ENCODE measurements around the gene ARRDC3.

The ARRDC3 gene

GRCh38 chr5:91384671-91385430 lies 1.7 kb upstream of the ARRDC3 start:
- peak; percentile 87 to 90 for DNase-seq

- DNase-seq, result peak in 1 of 2 experiments; percentile 32
Measured at GRCh38 chr5:91383956-91384300, 811 bp upstream of the ARRDC3 start.

- DNase-seq, result peak in 1 of 2 experiments; percentile 20
Measured at GRCh38 chr5:91382530-91383026, 539 bp downstream of the ARRDC3 start.

GRCh38 chr5:91381774-91382359 lies 1.2 kb downstream of the ARRDC3 start:
- peak; percentile 65 to 83 for DNase-seq

- no peak for DNase-seq
Measured at GRCh38 chr5:91381239-91381773, 1.8 kb downstream of the ARRDC3 start.

- DNase-seq, result peak; percentile 90 to 94
Measured at GRCh38 chr5:91380491-91381238, 2.5 kb downstream of the ARRDC3 start.

GRCh38 chr5:91379914-91380490 lies 3.1 kb downstream of the ARRDC3 start:
- DNase-seq, result peak; percentile 94 to 96

GRCh38 chr5:91379246-91379913 lies 3.7 kb downstream of the ARRDC3 start:
- DNase-seq, result no peak

- DNase-seq, result no peak
Measured at GRCh38 chr5:91378752-91379211, 4.3 kb downstream of the ARRDC3 start.

GRCh38 chr5:91374893-91375520 lies 8.1 kb downstream of the ARRDC3 start:
- no peak for DNase-seq

- no peak for DNase-seq
Measured at GRCh38 chr5:91373600-91373999, 9.5 kb downstream of the ARRDC3 start.

GRCh38 chr5:91373006-91373405 lies 10.1 kb downstream of the ARRDC3 start:
- no peak for DNase-seq

GRCh38 chr5:91369480-91369879 lies 13.6 kb downstream of the ARRDC3 start:
- no peak for DNase-seq

- DNase-seq, result no peak
Measured at GRCh38 chr5:91367908-91368648, 15.0 kb downstream of the ARRDC3 start.

- DNase-seq, result no peak
Measured at GRCh38 chr5:91367344-91367743, 15.8 kb downstream of the ARRDC3 start.

GRCh38 chr5:91366551-91366950 lies 16.6 kb downstream of the ARRDC3 start:
- DNase-seq, result no peak

- no peak for DNase-seq
Measured at GRCh38 chr5:91365498-91365897, 17.6 kb downstream of the ARRDC3 start.

GRCh38 chr5:91362935-91363334 lies 20.2 kb downstream of the ARRDC3 start:
- no peak for DNase-seq

GRCh38 chr5:91361790-91362189 lies 21.3 kb downstream of the ARRDC3 start:
- no peak for DNase-seq

- no peak for DNase-seq
Measured at GRCh38 chr5:91361055-91361701, 21.9 kb downstream of the ARRDC3 start.

Measured in SHP77 (cell line).